SK-N-SH (cell line): ENCODE data around the gene CALR3. TPM values are rescaled to one million over a fixed set of nuclear protein-coding genes. Genes with fewer than 3 reads are reported as not detected.
A peak's percentile ranks its signal among the peaks of the same experiment; 100 is the strongest.

Experiments used
- CTCF ChIA-PET: fragments of 300-600, 350-600 bp; formaldehyde crosslinking; extraction: SDS; loops from one replicate; lab custom pipeline; 2021; lab: Yijun Ruan, JAX
- POLR2A ChIA-PET: fragments of 350-600 bp; sonication (Branson Sonifier 250); formaldehyde crosslinking; extraction: SDS; loops from one replicate; lab custom pipeline; 2020; ENCODE audit warnings: antibody characterized with exemption, inconsistent platforms; lab: Yijun Ruan, JAX
- DNase-seq: peaks from one replicate; pipeline ENCODE4 v3.0.0; 2012
- H2AFZ ChIP-seq: fragments of 200-600 bp; sonication (generic); 2 replicates; pipeline ENCODE4 v1.8.1; 2016; ENCODE audit warnings: antibody characterized with exemption, mild to moderate bottlenecking, low read depth
- H3F3A ChIP-seq: fragments of 200-600 bp; sonication (generic); replicated peaks from 2 replicates; pipeline ENCODE3; 2016; ENCODE audit warnings: antibody characterized with exemption, mild to moderate bottlenecking; ENCODE audit not compliant: insufficient read depth
- H3K27ac ChIP-seq, 2 experiments: fragments of 200-500 bp in 1 of 2; fragments of 200-600 bp in 1 of 2; sonication (Bioruptor generic) in 1 of 2; sonication (generic), shearing (Covaris generic) in 1 of 2; 2 replicates each; pipeline versions ENCODE4 v1.5.1 to v1.6.1; 2014 to 2016; ENCODE audit warnings: low read depth in 2 of 2, inconsistent platforms in 1 of 2, low read length in 1 of 2, mild to moderate bottlenecking in 1 of 2, mixed read lengths in 1 of 2
- H3K27me3 ChIP-seq: fragments of 200-600 bp; sonication (generic), shearing (Covaris generic); 2 replicates; pipeline ENCODE4 v1.6.1; 2016; ENCODE audit warnings: mixed run types; ENCODE audit not compliant: insufficient read depth
- H3K36me3 ChIP-seq, 2 experiments: fragments of 200-500 bp in 1 of 2; fragments of 200-600 bp in 1 of 2; sonication (Bioruptor generic) in 1 of 2; sonication (generic) in 1 of 2; replicated peaks in 1 of 2; 2 replicates each; pipeline versions ENCODE3 to v1.5.1; 2014 to 2016; ENCODE audit warnings: low read length in 1 of 2, mild to moderate bottlenecking in 1 of 2; ENCODE audit not compliant: insufficient read depth in 2 of 2, control insufficient read depth in 1 of 2
- H3K4me1 ChIP-seq, 2 experiments: fragments of 200-500 bp in 1 of 2; fragments of 200-600 bp in 1 of 2; sonication (Bioruptor generic) in 1 of 2; sonication (generic), shearing (Covaris generic) in 1 of 2; 2 replicates each; pipeline versions ENCODE4 v1.5.1 to v1.6.1; 2014 to 2016; ENCODE audit warnings: low read depth in 1 of 2, low read length in 1 of 2, mixed run types in 1 of 2; ENCODE audit not compliant: insufficient read depth in 2 of 2, control insufficient read depth in 1 of 2
- H3K4me2 ChIP-seq: fragments of 200-600 bp; sonication (generic), shearing (Covaris generic); 2 replicates; pipeline ENCODE4 v1.6.1; 2017; ENCODE audit warnings: mixed run types
- H3K4me3 ChIP-seq, 2 experiments: fragments of 200-500 bp in 1 of 2; fragments of 200-600 bp in 1 of 2; sonication (Bioruptor generic) in 1 of 2; sonication (generic), shearing (Covaris generic) in 1 of 2; 2 replicates each; pipeline versions ENCODE4 v1.5.1 to v1.8.1; 2014 to 2016; ENCODE audit warnings: low read depth in 2 of 2, inconsistent platforms in 1 of 2, low read length in 1 of 2, mild to moderate bottlenecking in 1 of 2, mixed read lengths in 1 of 2, moderate library complexity in 1 of 2
- H3K79me2 ChIP-seq: fragments of 200-600 bp; sonication (generic); 2 replicates; pipeline ENCODE4 v1.8.1; 2017; ENCODE audit warnings: mild to moderate bottlenecking; ENCODE audit not compliant: insufficient read depth
- H3K9ac ChIP-seq: fragments of 200-600 bp; sonication (generic); 2 replicates; pipeline ENCODE4 v1.6.1; 2017; ENCODE audit warnings: mixed run types
- H3K9me2 ChIP-seq: fragments of 200-600 bp; sonication (generic); 2 replicates; pipeline ENCODE4 v1.6.1; 2017; ENCODE audit warnings: mixed run types
- H3K9me3 ChIP-seq: fragments of 200-600 bp; sonication (generic); 2 replicates; pipeline ENCODE4 v1.6.1; 2017; ENCODE audit warnings: mixed run types, mild to moderate bottlenecking, moderate library complexity
- H4K20me1 ChIP-seq: fragments of 200-600 bp; sonication (generic); 2 replicates; pipeline ENCODE4 v1.6.1; 2017; ENCODE audit warnings: mild to moderate bottlenecking, mixed run types; ENCODE audit not compliant: insufficient read depth
- CHD2 ChIP-seq: fragments of 150-350 bp; IDR thresholded peaks from 2 replicates; pipeline ENCODE4 v1.6.1; 2018; ENCODE audit warnings: low read length; ENCODE audit not compliant: partially characterized antibody
- CTCF ChIP-seq: fragments of 200-600 bp; sonication (generic); IDR thresholded peaks from 2 replicates; pipeline ENCODE4 v1.6.1; 2017; ENCODE audit warnings: antibody characterized with exemption, mild to moderate bottlenecking, moderate library complexity
- EP300 ChIP-seq, 2 experiments: IDR thresholded peaks; 2 replicates each; pipeline versions ENCODE4 v1.4.0 to v1.6.1; 2012; ENCODE audit warnings: borderline replicate concordance in 1 of 2, low read depth in 1 of 2, low read length in 1 of 2
- FOSL2 ChIP-seq: IDR thresholded peaks from 2 replicates; pipeline ENCODE4 v1.4.0; 2012; ENCODE audit warnings: low read depth, mild to moderate bottlenecking, moderate library complexity, borderline replicate concordance
- FOXJ3 ChIP-seq: sonication (generic); formaldehyde crosslinking; IDR thresholded peaks from 2 replicates; pipeline ENCODE4 v1.5.1; 2020; ENCODE audit warnings: mild to moderate bottlenecking, missing genetic modification reagents
- FOXM1 ChIP-seq: IDR thresholded peaks from 2 replicates; pipeline ENCODE4 v1.4.0; 2012; ENCODE audit warnings: low read depth, mild to moderate bottlenecking
- GATA2 ChIP-seq: sonication (generic); formaldehyde crosslinking; IDR thresholded peaks from 2 replicates; pipeline ENCODE4 v1.5.0; 2020; ENCODE audit warnings: mild to moderate bottlenecking, missing genetic modification reagents
- IRF3 ChIP-seq: fragments of 150-350 bp; IDR thresholded peaks from 2 replicates; pipeline ENCODE4 v1.6.1; 2016; ENCODE audit warnings: mild to moderate bottlenecking, low read depth, low read length
- POLR2AphosphoS5 ChIP-seq: IDR thresholded peaks from 2 replicates; pipeline ENCODE4 v1.6.1; 2012; ENCODE audit warnings: low read depth, low read length
- RAD21 ChIP-seq: IDR thresholded peaks from 2 replicates; pipeline ENCODE4 v1.6.1; 2012; ENCODE audit warnings: mild to moderate bottlenecking, low read length
- RCOR1 ChIP-seq: fragments of 150-350 bp; IDR thresholded peaks from 2 replicates; pipeline ENCODE4 v1.6.1; 2017; ENCODE audit warnings: antibody characterized with exemption, low read length
- RFX5 ChIP-seq: IDR thresholded peaks from 2 replicates; pipeline ENCODE4 v1.6.1; 2012; ENCODE audit warnings: mild to moderate bottlenecking, improper control_type of control experiment, low read length
- RXRA ChIP-seq: IDR thresholded peaks from 2 replicates; pipeline ENCODE4 v1.4.0; 2012; ENCODE audit warnings: low read depth, mild to moderate bottlenecking, borderline replicate concordance
- SIN3A ChIP-seq: IDR thresholded peaks from 2 replicates; pipeline ENCODE4 v1.6.1; 2012; ENCODE audit warnings: low read depth, mild to moderate bottlenecking, low read length, moderate library complexity, borderline replicate concordance
- TAF1 ChIP-seq: IDR thresholded peaks from 2 replicates; pipeline ENCODE4 v1.6.1; 2012; ENCODE audit warnings: low read depth, mild to moderate bottlenecking, low read length, moderate library complexity, borderline replicate concordance
- TCF12 ChIP-seq: IDR thresholded peaks from 2 replicates; pipeline ENCODE4 v1.4.0; 2012
- WGBS: methylation state at CpG from one replicate; pipeline ENCODE4 v1.1.6; 2017; ENCODE audit warnings: low lambda C conversion rate; 5-methylcytosine and 5-hydroxymethylcytosine counted together
- polyA plus RNA-seq, 3 experiments: library from polyadenylated mRNA; depleted of rRNA; stranded (reverse); fragments of >200 nt; gene quantifications; 2 replicates each; pipeline ENCODE4 v1.2.3, GENCODE V29; 2012

CALR3 gene
- polyA plus RNA-seq, 1 of the 3 experiments (the other 2 are of a cell fraction), result not detected

GRCh38 chr19:16444269-16444600 is 51.7 kb downstream of the CALR3 start:
- Histone ChIP-seq H3K79me2 (peaks cover 67% of the 10 kb centered on the region), H3K27ac (no peak overlapping the region; a peak in 1 of 4 replicates), H3F3A (no peaks in the 10 kb centered on the region), H4K20me1 (peaks cover 52% of the 10 kb centered on the region), H3K9me2 (no peaks in the 10 kb centered on the region), H2AFZ (no peak overlapping the region), H3K4me1 (peaks cover 5 to 30% of the 10 kb centered on the region in 2 experiments; a peak in 2 of 4 replicates), H3K4me2 (no peak overlapping the region), H3K36me3 (peaks cover 0 to 9% of the 10 kb centered on the region in 2 experiments), H3K27me3 (no peaks in the 10 kb centered on the region), H3K4me3 (no peak overlapping the region), H3K9ac (no peak overlapping the region), H3K9me3 (no peaks in the 10 kb centered on the region)
- TF ChIP-seq RXRA, result no peak
- no peak for TF ChIP-seq CHD2
- TF ChIP-seq GATA2 (CRISPR knock-in tag), result no peak
- no peak for TF ChIP-seq FOXJ3 (CRISPR knock-in tag)
- no peak for TF ChIP-seq CTCF
- no peak for TF ChIP-seq RAD21
- TF ChIP-seq IRF3, result no peak
- POLR2A ChIA-PET, result no interaction called here
- no peak for DNase-seq
- CTCF ChIA-PET, result interaction anchor here (0.9 to 4.9 kb wide), 5 partner anchors 9 to 27 kb away, joined by 3 to 45 read pairs (median 6); no protein-coding TSS in a partner anchor
- 68% methylated on average over 2 of the region's 2 CpGs for WGBS

GRCh38 chr19:16442386-16443276 is 53.3 kb downstream of the CALR3 start:
- ChIA-PET CTCF (interaction anchor here (0.6 to 4.9 kb wide), 21 partner anchors 9 to 272 kb away, joined by 3 to 45 read pairs (median 5); partner anchors contain the start of genes C19orf44 and CALR3), POLR2A (interaction anchor here (1.1 kb wide), 1 partner anchor 13 kb away, joined by 6 read pairs; no protein-coding TSS in a partner anchor)
- H3K9me2 ChIP-seq, result no peaks in the 10 kb centered on the region
- TF ChIP-seq RFX5 (no peak), TAF1 (no peak), RCOR1 (no peak), IRF3 (no peak), POLR2AphosphoS5 (no peak), FOXM1 (no peak), TCF12 (no peak), FOXJ3 (CRISPR knock-in tag) (no peak), FOSL2 (no peak), GATA2 (CRISPR knock-in tag) (no peak), EP300 (IDR thresholded peaks at IDR 0.05; ENCODE audit: borderline replicate concordance in 1 of 2, low read depth in 1 of 2, low read length in 1 of 2) (no peak), SIN3A (no peak)
- peak overlapping the region in 1 of 2 experiments; percentile 24; a peak in 1 of 4 replicates for H3K27ac ChIP-seq
- H3K9me3 ChIP-seq, result no peaks in the 10 kb centered on the region
- H2AFZ ChIP-seq, result no peak overlapping the region
- no peak overlapping the region for H3K4me3 ChIP-seq
- WGBS, result 88% methylated on average over 14 of the region's 19 CpGs
- H4K20me1 ChIP-seq, result peaks cover 42% of the 10 kb centered on the region
- H3K36me3 ChIP-seq, result peaks cover 0 to 15% of the 10 kb centered on the region in 2 experiments
- H3K4me1 ChIP-seq, result peaks cover 5 to 30% of the 10 kb centered on the region in 2 experiments; a peak in 2 of 4 replicates
- no peak for DNase-seq
- H3K9ac ChIP-seq, result no peak overlapping the region
- H3K27me3 ChIP-seq, result no peaks in the 10 kb centered on the region
- no peak overlapping the region for H3K4me2 ChIP-seq
- no peaks in the 10 kb centered on the region for H3F3A ChIP-seq
- H3K79me2 ChIP-seq, result peaks cover 52% of the 10 kb centered on the region
